NCI-H128 (cell line): ENCODE data around the gene PCDHB7.
"Not testable (repeated sequence)": the region's sequence is repeated elsewhere in the genome, so short reads cannot be mapped to it uniquely, and the experiment has no call there.

Source experiments
- DNase-seq: peaks from one replicate; lab custom pipeline; 2025; ENCODE audit not compliant: unreplicated experiment; lab: John Stamatoyannopoulos, UW

Gene PCDHB7

GRCh38 chr5:141172381-141173204 lies at the start of gene PCDHB7:
TSS of gene PCDHB7 (plus strand) at chr5:141172644. CDS start at chr5:141172836, 192 bp downstream.
- no peak for DNase-seq

DNA sequence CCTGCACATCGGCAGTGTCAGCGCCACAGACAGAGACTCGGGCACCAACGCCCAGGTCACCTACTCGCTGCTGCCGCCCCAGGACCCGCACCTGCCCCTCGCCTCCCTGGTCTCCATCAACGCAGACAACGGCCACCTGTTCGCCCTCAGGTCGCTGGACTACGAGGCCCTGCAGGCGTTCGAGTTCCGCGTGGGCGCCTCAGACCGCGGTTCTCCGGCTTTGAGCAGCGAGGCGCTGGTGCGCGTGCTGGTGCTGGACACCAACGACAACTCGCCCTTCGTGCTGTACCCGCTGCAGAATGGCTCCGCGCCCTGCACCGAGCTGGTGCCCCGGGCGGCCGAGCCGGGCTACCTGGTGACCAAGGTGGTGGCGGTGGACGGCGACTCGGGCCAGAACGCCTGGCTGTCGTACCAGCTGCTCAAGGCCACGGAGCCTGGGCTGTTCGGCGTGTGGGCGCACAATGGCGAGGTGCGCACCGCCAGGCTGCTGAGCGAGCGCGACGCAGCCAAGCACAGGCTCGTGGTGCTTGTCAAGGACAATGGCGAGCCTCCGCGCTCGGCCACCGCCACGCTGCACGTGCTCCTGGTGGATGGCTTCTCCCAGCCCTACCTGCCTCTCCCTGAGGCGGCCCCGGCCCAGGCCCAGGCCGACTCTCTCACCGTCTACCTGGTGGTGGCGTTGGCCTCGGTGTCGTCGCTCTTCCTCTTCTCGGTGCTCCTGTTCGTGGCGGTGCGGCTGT lies 48.9 kb upstream of the PCDHB7 start:
- not testable (repeated sequence) for DNase-seq

DNA sequence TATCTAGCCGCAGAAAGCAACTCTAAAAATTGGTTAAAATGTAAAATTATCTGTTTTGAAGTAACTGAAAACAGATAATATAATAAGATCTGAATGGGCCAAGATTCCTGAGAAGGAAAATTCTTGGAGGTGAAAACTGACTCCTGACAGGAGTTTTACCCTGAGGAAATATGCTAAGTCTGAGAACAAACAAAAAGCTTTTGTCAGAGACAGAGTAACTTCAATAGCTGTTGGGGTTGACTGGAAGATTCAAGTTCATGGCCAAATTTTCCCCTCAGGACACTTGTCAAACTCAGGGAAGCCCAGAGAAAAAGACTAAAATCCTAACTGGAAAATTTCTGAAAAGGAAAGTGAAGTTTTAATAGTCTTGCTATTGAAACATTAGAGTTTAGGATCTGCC lies 45.1 kb upstream of the PCDHB7 start:
- DNase-seq: no peak

- DNase-seq: no peak
Measured at GRCh38 chr5:141135030-141135717, 37.3 kb upstream of the PCDHB7 start, which contains the start of gene PCDHB5. TSS of gene PCDHB5 (plus strand) at chr5:141135206. CDS start at chr5:141135435, 229 bp downstream.

GRCh38 chr5:141135718-141136266 lies 36.7 kb upstream of the PCDHB7 start:
- no peak for DNase-seq

GRCh38 chr5:141137346-141137745 lies 35.1 kb upstream of the PCDHB7 start:
- not testable (repeated sequence) for DNase-seq

DNA sequence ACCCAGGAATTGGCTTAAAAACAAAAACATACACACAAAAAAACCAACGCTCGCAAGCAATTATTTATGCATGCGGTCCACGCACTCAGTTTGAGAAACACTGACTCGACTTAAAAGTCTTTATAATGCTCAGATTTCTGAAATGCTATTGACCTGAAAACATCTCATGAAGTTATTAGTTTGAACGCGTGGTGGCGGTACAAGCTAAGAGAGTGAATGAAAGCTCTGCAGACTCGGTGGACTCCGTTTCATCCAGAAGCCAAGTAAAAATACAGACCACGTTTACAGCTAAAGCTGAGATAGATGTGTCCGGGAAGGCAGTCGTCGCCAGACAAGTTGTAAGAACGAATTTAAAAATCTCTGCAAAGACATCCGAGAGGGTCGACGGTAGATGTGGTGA lies 22.6 kb upstream of the PCDHB7 start, which contains the start of gene PCDHB6:
PCDHB6 (plus strand) TSS at position 246 of the 400 bp plus-strand sequence. CDS start 201 bp downstream, outside the sequence.
- DNase-seq: no peak

DNA sequence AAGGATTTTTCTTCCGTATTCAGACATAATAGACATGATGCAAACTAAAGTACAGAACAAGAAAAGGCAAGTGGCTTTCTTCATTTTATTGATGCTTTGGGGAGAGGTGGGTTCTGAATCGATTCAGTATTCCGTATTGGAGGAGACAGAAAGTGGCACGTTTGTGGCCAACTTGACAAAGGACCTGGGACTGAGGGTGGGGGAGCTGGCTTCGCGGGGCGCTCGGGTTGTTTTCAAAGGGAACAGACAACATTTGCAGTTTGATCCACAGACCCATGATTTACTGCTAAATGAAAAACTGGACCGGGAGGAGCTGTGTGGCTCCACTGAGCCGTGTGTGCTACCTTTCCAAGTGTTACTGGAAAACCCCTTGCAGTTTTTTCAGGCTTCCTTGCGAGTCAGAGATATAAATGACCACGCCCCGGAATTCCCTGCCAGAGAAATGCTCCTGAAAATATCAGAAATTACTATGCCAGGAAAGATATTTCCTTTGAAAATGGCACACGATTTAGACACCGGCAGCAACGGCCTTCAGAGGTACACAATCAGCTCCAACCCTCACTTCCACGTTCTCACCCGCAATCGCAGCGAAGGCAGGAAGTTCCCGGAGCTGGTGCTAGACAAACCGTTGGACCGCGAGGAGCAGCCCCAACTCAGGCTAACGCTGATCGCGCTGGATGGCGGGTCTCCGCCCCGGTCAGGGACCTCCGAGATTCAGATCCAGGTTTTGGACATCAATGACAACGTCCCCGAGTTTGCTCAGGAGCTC lies 22.0 kb upstream of the PCDHB7 start:
- DNase-seq: no peak

GRCh38 chr5:141150993-141151325 lies 21.5 kb upstream of the PCDHB7 start:
- no peak for DNase-seq

GRCh38 chr5:141151632-141152031 lies 20.8 kb upstream of the PCDHB7 start:
- DNase-seq: not testable (repeated sequence)

DNA sequence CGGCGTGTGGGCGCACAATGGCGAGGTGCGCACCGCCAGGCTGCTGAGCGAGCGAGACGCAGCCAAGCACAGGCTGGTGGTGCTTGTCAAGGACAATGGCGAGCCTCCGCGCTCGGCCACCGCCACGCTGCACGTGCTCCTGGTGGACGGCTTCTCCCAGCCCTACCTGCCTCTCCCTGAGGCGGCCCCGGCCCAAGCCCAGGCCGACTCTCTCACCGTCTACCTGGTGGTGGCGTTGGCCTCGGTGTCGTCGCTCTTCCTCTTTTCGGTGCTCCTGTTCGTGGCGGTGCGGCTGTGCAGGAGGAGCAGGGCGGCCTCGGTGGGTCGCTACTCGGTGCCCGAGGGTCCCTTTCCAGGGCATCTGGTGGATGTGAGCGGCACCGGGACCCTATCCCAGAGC lies 20.3 kb upstream of the PCDHB7 start:
- not testable (repeated sequence) for DNase-seq

DNA sequence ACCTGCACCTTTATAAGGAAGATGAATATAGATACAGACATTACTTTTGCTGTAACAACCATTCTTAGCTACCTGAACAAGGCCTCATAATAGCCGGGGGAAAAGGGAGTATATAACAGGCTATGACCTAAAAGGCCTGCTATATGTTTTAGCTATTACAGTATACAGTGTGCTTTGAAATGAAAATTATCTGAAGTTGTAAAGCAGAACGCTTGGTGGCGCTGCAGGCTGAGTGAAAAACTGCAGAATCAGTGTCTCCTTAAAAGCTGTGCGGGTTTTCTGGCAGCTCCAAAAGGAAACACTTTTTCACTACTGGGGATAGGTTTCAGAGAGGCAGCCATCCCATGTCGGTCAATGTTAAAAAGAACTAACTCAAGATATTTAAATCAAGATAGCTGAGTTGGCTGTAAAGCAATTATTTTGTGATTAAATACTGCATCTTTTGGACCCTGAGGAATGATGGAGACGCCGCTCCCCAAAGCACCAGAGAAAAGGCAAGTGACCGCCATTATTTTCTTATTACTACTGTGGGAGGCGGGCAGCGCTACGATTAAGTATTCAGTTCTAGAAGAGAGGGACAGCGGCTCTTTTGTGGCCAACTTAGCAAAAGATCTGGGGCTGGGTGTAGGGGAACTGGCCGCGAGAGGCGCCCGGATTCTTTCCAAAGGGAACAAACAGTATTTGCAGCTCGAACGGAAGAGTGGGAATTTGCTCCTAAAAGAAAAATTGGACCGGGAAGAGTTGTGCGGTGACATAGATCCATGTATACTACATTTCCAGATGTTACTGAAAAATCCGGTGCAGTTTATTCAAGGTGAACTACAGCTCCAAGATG lies 16.7 kb upstream of the PCDHB7 start:
- DNase-seq: no peak

- not testable (repeated sequence) for DNase-seq
Measured at GRCh38 chr5:141157356-141157755, 15.1 kb upstream of the PCDHB7 start.

- DNase-seq: not testable (repeated sequence)
Measured at GRCh38 chr5:141157901-141158300, 14.5 kb upstream of the PCDHB7 start.

- DNase-seq: not testable (repeated sequence)
Measured at GRCh38 chr5:141174291-141175104, 2.1 kb downstream of the PCDHB7 start.

GRCh38 chr5:141175933-141176332 lies 3.5 kb downstream of the PCDHB7 start:
- no peak for DNase-seq

GRCh38 chr5:141177577-141178191 lies 5.2 kb downstream of the PCDHB7 start, which contains the start of gene PCDHB8:
TSS of gene PCDHB8 (plus strand) at chr5:141177790. CDS start at chr5:141178035, 245 bp downstream.
- DNase-seq: not testable (repeated sequence)

DNA sequence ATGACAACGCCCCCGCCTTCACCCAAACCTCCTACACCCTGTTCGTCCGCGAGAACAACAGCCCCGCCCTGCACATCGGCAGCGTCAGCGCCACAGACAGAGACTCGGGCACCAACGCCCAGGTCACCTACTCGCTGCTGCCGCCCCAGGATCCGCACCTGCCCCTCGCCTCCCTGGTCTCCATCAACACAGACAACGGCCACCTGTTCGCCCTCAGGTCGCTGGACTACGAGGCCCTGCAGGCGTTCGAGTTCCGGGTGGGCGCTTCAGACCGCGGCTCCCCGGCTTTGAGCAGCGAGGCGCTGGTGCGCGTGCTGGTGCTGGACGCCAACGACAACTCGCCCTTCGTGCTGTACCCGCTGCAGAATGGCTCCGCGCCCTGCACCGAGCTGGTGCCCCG lies 6.9 kb downstream of the PCDHB7 start:
- DNase-seq: not testable (repeated sequence)
